HL-60 (cell line): Measurements from ENCODE around the gene ADH6.

Source experiments
- CTCF ChIP-seq: IDR thresholded peaks from one replicate; pipeline ENCODE4 v1.5.1; 2011; ENCODE audit warnings: low read length, control low read depth, inconsistent platforms; ENCODE audit not compliant: insufficient read depth
- GABPA ChIP-seq: IDR thresholded peaks from 2 replicates; pipeline ENCODE4 v1.6.1; 2012; ENCODE audit warnings: low read depth
- POLR2AphosphoS5 ChIP-seq: IDR thresholded peaks from 2 replicates; pipeline ENCODE4 v1.6.1; 2012; ENCODE audit warnings: low read depth
- REST ChIP-seq: IDR thresholded peaks from 2 replicates; pipeline ENCODE4 v1.6.1; 2012; ENCODE audit warnings: low read depth; ENCODE audit not compliant: insufficient replicate concordance
- SPI1 ChIP-seq: IDR thresholded peaks from 2 replicates; pipeline ENCODE4 v1.6.1; 2012; ENCODE audit warnings: low read depth, mild to moderate bottlenecking, borderline replicate concordance

GRCh38 chr4:99215521-99215920, 3.5 kb downstream of the ADH6 start:
- no peak for TF ChIP-seq CTCF
- no peak for TF ChIP-seq POLR2AphosphoS5
- TF ChIP-seq REST, result no peak
- TF ChIP-seq GABPA, result no peak
- no peak for TF ChIP-seq SPI1
